ENCODE measurements around the gene DCDC2C. TPM values are rescaled to one million over a fixed set of nuclear protein-coding genes. Genes with fewer than 3 reads are reported as not detected.

Gene DCDC2C
- total and polyA plus RNA-seq, 2 of the 4 experiments (the other 2 are of a cell fraction) = not detected

DNA sequence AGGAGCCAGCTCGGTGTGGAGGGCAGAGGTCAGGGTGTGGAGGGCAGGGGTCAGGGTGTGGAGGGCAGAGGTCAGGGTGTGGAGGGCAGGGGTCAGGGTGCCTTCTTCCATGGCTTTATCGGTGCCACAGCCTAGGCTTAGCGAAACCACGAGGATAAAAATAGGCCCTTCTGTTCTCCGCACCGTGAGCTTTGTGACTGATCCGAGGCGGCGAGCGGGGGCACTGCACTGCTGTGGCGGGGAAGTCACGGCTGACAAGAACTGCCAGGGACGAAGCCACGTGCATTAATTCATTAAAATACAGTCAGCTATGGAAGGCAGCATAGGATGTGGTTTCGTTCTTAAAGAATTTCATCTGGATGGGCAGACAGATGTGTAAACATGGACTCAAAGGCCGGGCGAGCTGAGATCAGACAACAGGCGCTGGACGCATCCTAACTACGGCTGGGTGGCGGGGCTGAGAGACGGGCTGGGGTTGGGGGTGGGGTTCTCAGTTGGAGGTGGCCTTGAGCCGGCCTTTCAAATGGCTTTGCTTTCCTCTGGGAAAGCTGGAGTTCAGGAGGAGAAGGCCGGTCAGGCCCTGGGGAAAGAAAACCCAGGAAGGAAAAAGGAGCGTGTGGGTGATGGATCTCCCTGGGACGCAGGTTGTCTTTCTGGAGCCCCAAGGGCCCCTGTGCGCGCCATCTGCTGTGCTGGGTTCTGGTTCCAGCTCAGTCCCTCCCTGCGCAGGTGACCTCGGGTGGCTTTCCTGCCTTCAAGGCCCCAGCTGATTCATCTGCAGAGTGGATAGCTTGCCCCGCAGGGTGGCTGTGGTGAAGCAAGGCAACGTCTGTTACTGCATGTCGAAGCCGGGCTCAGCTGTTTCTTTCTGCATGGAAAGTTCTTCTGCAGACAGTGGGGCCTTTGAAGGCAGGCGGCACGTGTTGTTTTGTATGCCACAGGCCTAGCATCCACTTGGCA lies 46.3 kb upstream of the DCDC2C start:
- Histone ChIP-seq H3K14ac (replicated peaks; ENCODE audit: low read depth, low read length) (no peak overlapping the region), H3K4me1 (ENCODE audit: control insufficient read depth, insufficient read depth, low read length) (peaks cover 10% of the 10 kb centered on the region; the same call in 1 of the 2 replicates), H3K9ac (ENCODE audit: low read depth, low read length) (no peak overlapping the region), H2AK5ac (ENCODE audit: low read depth, low read length) (no peak overlapping the region; the same call in 1 of the 2 replicates), H4K20me1 (ENCODE audit: insufficient read depth, low read length) (no peaks in the 10 kb centered on the region), H3K36me3 (ENCODE audit: control insufficient read depth, insufficient read depth, low read length) (no peaks in the 10 kb centered on the region), H2AFZ (replicated peaks; ENCODE audit: low read length, poor library complexity) (peak overlapping the region; percentile 41), H4K91ac (ENCODE audit: insufficient read depth, low read depth, low read length) (no peak overlapping the region), H2BK15ac (ENCODE audit: low read depth, low read length) (no peak overlapping the region), H3K23ac (ENCODE audit: low read depth, low read length) (no peak overlapping the region), H3K79me1 (ENCODE audit: low read depth in 1 of 2, low read length in 2 of 2) (no peaks in the 10 kb centered on the region), H2AK9ac (replicated peaks; ENCODE audit: low read depth, low read length, poor library complexity) (peak overlapping the region; percentile 55), H3K9me3 (ENCODE audit: control insufficient read depth, insufficient read depth, low read length) (peaks cover 3% of the 10 kb centered on the region; the same call in 1 of the 2 replicates), H2BK120ac (ENCODE audit: low read depth, low read length) (no peak overlapping the region), H4K8ac (ENCODE audit: low read depth in 2 of 2, low read length in 2 of 2) (no peak overlapping the region), H3K4ac (ENCODE audit: low read depth, low read length) (no peak overlapping the region), H3K4me2 (ENCODE audit: low read depth, low read length) (no peak overlapping the region), H3K9me1 (ENCODE audit: insufficient read depth, low read length) (no peaks in the 10 kb centered on the region), H3K27me3 (ENCODE audit: control insufficient read depth, insufficient read depth, low read length) (no peaks in the 10 kb centered on the region; the same call in 1 of the 2 replicates), H2BK5ac (ENCODE audit: low read depth, low read length, poor library complexity, severe bottlenecking) (no peak overlapping the region), H3K4me3 (ENCODE audit: insufficient read depth, low read depth, low read length) (no peak overlapping the region), H3K18ac (ENCODE audit: low read depth, low read length) (no peak overlapping the region), H2BK20ac (ENCODE audit: low read depth, low read length) (no peak overlapping the region), H3K27ac (ENCODE audit: insufficient read depth, low read length) (no peak overlapping the region), H3K56ac (ENCODE audit: extremely low read depth, insufficient read depth, low read length) (no peak overlapping the region), H4K5ac (ENCODE audit: low read depth, low read length) (no peak overlapping the region; the same call in 1 of the 2 replicates)
- in situ Hi-C loops (cut with MboI; ENCODE audit: low sequenced_read_pairs) (loop anchor here (25.0 kb wide), 1 partner anchor 1795 kb away; no protein-coding TSS in a partner anchor), dilution Hi-C loops (cut with HindIII; ENCODE audit: low sequenced_read_pairs, unreplicated experiment) (no loop called here), intact Hi-C loops (cut with micrococcal nuclease) (no loop called here)
- TF ChIP-seq, protein P1, sequence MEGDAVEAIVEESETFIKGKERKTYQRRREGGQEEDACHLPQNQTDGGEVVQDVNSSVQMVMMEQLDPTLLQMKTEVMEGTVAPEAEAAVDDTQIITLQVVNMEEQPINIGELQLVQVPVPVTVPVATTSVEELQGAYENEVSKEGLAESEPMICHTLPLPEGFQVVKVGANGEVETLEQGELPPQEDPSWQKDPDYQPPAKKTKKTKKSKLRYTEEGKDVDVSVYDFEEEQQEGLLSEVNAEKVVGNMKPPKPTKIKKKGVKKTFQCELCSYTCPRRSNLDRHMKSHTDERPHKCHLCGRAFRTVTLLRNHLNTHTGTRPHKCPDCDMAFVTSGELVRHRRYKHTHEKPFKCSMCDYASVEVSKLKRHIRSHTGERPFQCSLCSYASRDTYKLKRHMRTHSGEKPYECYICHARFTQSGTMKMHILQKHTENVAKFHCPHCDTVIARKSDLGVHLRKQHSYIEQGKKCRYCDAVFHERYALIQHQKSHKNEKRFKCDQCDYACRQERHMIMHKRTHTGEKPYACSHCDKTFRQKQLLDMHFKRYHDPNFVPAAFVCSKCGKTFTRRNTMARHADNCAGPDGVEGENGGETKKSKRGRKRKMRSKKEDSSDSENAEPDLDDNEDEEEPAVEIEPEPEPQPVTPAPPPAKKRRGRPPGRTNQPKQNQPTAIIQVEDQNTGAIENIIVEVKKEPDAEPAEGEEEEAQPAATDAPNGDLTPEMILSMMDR (conservative IDR thresholded peaks at IDR 0.05; ENCODE audit: low read depth, low read length) = no peak
- TF ChIP-seq RCOR1 (IDR thresholded peaks at IDR 0.05; ENCODE audit: insufficient replicate concordance, low read length) (no peak), MAFK (IDR thresholded peaks at IDR 0.05; ENCODE audit: low read depth, low read length) (no peak), ELK1 (IDR thresholded peaks at IDR 0.05; ENCODE audit: borderline replicate concordance, low read depth, low read length) (no peak), RAD21 (IDR thresholded peaks at IDR 0.05; ENCODE audit: low read length) (no peak), POLR2A (IDR thresholded peaks at IDR 0.05; ENCODE audit: low read depth, low read length) (no peak), FOS (IDR thresholded peaks at IDR 0.05; ENCODE audit: low read depth, low read length) (no peak), CEBPB (IDR thresholded peaks at IDR 0.05; ENCODE audit: low read depth, low read length) (no peak)
- ChIA-PET CTCF (no interaction called here), POLR2A (ENCODE audit: unreplicated experiment) (no interaction called here)
- 59% methylated on average over 20 of the region's 36 CpGs; no CpG with 5 or more reads in 1 of the 2 experiments for WGBS, 2 experiments (ENCODE audit: extremely low coverage in 2 of 2, insufficient read length in 1 of 2)
- peak; percentile 7 for DNase-seq
- peak; percentile 12; the same call in 1 of the 2 replicates for ATAC-seq (ENCODE audit: low read depth)
- no TSS peak for BruUV-seq (replicated peaks)
